ENCODE results near the gene SELENOT.

Gene SELENOT

DNA sequence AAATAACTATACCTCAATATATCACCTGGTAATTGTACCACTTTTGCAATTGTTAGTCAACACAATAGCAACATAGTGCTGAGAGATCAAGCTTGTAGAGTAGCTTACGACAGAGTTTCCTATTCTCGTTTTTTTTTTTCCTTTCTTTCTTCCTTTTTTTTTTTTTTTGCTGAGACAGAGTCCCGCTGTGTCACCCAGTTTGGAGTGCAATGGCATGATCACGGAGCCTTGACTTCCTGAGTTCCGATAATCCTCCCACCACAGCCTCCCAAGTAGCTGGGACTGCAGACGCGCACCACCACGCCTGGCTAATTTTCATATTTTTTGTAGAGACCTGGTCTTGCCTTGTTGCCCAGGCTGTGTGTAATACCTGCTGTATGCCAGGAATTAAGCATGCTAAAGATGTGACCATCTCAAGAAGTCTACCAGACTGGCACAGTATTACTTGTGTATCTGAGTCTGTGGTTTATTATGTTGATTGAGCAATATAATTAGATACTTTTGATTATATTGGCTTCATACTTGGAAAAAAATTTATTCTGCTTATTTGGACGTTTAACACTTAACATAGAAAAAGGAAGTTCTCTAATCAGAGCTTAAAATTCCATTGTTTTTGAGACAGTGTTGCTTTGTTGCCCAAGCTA is 3.0 kb downstream of the SELENOT start:
- TF ChIP-seq SIN3A (IDR thresholded peaks at IDR 0.05; ENCODE audit: borderline replicate concordance, insufficient read depth, low read length) (no peak), TAF1 (IDR thresholded peaks at IDR 0.05; ENCODE audit: borderline replicate concordance, insufficient read depth, low read length) (no peak), FOXP2 (optimal IDR thresholded peaks at IDR 0.05; ENCODE audit: borderline replicate concordance, extremely low read depth, extremely low read length, insufficient read depth) (no peak), POLR2AphosphoS5 (IDR thresholded peaks at IDR 0.05; ENCODE audit: low read depth, low read length) (no peak), REST (IDR thresholded peaks at IDR 0.05; ENCODE audit: insufficient read depth in 1 of 2, low read depth in 2 of 2, low read length in 2 of 2) (no peak)

- TF ChIP-seq TAF1 (IDR thresholded peaks at IDR 0.05; ENCODE audit: borderline replicate concordance, insufficient read depth, low read length) (no peak), REST (IDR thresholded peaks at IDR 0.05; ENCODE audit: insufficient read depth in 1 of 2, low read depth in 2 of 2, low read length in 2 of 2) (no peak), SIN3A (IDR thresholded peaks at IDR 0.05; ENCODE audit: borderline replicate concordance, insufficient read depth, low read length) (no peak), POLR2AphosphoS5 (IDR thresholded peaks at IDR 0.05; ENCODE audit: low read depth, low read length) (no peak), FOXP2 (optimal IDR thresholded peaks at IDR 0.05; ENCODE audit: borderline replicate concordance, extremely low read depth, extremely low read length, insufficient read depth) (no peak)
These were observed 4.3 kb downstream of the SELENOT start for GRCh38 chr3:150607267-150608065.

DNA sequence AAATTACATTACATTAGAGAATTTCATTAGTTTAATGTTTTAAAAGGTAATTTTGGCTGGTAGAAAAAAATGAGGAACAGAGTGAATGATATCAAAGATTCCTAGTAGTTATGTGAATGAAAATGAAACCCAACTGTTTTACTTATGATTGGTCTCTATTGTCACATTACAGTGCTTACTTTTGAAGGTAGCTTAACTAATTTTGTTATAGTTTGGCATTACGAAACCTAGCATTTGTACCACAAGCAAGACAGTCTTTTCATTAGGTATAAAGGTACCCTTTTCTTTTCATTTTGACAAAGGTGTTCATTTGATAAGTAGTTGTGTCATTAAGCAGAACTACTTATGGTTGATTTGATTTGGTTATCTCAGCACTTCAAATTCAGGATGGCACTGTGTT is 6.9 kb downstream of the SELENOT start:
- TF ChIP-seq POLR2AphosphoS5 (IDR thresholded peaks at IDR 0.05; ENCODE audit: low read depth, low read length) (no peak), TAF1 (IDR thresholded peaks at IDR 0.05; ENCODE audit: borderline replicate concordance, insufficient read depth, low read length) (no peak), FOXP2 (optimal IDR thresholded peaks at IDR 0.05; ENCODE audit: borderline replicate concordance, extremely low read depth, extremely low read length, insufficient read depth) (no peak), SIN3A (IDR thresholded peaks at IDR 0.05; ENCODE audit: borderline replicate concordance, insufficient read depth, low read length) (no peak), REST (IDR thresholded peaks at IDR 0.05; ENCODE audit: insufficient read depth in 1 of 2, low read depth in 2 of 2, low read length in 2 of 2) (no peak)

DNA sequence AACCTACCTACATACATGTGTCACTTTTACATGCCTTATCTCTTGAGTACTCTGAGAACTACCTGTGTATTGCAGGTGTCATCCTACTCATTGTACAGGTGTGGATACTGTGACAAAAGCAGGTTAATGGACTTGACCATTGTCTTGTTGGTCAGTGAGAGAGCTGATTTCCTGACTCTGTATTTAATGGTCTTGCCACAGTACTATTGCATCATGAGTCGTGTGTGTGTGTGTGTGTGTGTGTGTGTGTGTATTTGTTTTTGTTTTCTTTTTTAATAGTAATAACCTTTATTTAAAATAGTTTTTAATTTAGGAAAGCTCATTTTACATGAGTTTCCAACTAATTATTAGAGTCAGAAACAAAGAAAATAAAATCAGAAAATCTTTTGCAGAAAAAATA is 7.7 kb downstream of the SELENOT start:
- no peak for TF ChIP-seq FOXP2 (optimal IDR thresholded peaks at IDR 0.05; ENCODE audit: borderline replicate concordance, extremely low read depth, extremely low read length, insufficient read depth)
- no peak for TF ChIP-seq REST (IDR thresholded peaks at IDR 0.05; ENCODE audit: insufficient read depth in 1 of 2, low read depth in 2 of 2, low read length in 2 of 2)
- TF ChIP-seq POLR2AphosphoS5 (IDR thresholded peaks at IDR 0.05; ENCODE audit: low read depth, low read length): no peak
- no peak for TF ChIP-seq TAF1 (IDR thresholded peaks at IDR 0.05; ENCODE audit: borderline replicate concordance, insufficient read depth, low read length)
- no peak for TF ChIP-seq SIN3A (IDR thresholded peaks at IDR 0.05; ENCODE audit: borderline replicate concordance, insufficient read depth, low read length)

All from PFSK-1 (cell line).